GM23248 (cell line): ENCODE results near the gene CACNB2.

ENCODE experiments used
- EZH2 ChIP-seq: fragments of 200-600 bp; sonication (generic); IDR thresholded peaks from 2 replicates; pipeline ENCODE4 v1.6.1; 2018; ENCODE audit warnings: antibody characterized with exemption, mild to moderate bottlenecking; ENCODE audit not compliant: insufficient read depth, poor library complexity, severe bottlenecking
- EZH2phosphoT487 ChIP-seq: fragments of 200-600 bp; sonication (generic); IDR thresholded peaks from 2 replicates; pipeline ENCODE4 v1.6.1; 2018; ENCODE audit warnings: antibody characterized with exemption, moderate library complexity, mild to moderate bottlenecking, low read depth; ENCODE audit not compliant: insufficient read depth

- TF ChIP-seq EZH2: no peak
- TF ChIP-seq EZH2phosphoT487: no peak
Measured at GRCh38 chr10:18362892-18363291, 222.7 kb downstream of the CACNB2 start.
